ENCODE measurements around the gene ATXN1.
"Not testable (repeated sequence)": the region's sequence is repeated elsewhere in the genome, so short reads cannot be mapped to it uniquely, and the experiment has no call there.

Gene ATXN1

DNA sequence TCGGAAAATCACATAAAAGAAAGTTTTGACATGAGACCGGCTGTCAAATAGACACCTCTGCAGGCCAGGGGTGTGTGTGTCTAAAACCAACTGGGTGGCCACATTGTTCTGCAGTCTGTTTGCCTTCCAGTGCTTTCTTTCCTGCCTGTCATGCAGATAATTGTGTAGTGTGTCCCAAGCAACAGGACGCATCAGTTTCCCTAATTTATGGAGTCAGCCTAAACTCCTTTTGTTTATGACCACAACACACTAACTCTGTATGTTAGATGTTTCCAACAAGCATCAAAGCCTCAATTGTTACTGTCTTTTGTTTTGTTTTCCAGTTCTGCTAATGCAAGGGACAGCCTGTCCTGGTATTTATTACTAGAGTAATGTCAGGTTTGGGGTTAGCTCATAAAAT, 205.7 kb downstream of the ATXN1 start:
- no peak for DNase-seq

DNA sequence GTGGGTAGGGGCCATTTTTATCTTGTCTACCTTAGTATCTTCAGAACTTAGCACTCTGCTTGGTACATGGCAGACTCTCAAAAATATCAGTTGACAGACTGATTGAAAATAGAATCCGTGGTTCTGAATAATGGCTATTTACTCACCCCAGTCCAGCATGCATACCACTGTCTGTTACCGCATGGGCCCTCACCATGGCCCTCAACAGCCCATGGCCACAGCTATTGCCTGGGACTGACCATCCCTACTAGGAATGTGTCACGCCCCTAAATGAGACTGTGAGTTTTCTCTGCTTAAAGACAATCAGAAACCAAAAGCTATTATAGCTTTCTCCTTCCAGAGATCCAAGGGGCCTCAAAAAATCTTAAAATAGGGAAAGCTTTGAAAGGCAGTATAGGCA, 207.7 kb downstream of the ATXN1 start:
- no peak for DNase-seq

DNA sequence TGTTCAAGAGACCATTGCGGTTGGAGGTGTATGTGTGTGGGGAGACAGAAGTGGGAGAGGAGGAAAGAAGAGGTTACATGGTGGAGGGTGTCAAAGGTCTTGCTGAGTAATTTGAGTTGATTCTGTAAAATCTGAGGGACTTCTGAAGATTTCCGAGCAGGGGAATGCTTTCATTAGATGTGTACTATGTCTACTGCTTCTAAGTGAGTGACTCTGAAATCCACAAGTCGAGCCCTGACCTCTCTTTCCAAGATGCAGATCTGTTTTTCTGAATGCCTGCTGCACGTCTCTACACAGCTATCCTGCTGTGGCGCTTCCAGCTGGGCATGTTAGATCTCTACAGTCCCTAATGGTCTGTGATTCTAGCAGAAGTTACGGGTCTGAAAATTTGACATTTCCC, 209.8 kb downstream of the ATXN1 start:
- no peak for DNase-seq

DNA sequence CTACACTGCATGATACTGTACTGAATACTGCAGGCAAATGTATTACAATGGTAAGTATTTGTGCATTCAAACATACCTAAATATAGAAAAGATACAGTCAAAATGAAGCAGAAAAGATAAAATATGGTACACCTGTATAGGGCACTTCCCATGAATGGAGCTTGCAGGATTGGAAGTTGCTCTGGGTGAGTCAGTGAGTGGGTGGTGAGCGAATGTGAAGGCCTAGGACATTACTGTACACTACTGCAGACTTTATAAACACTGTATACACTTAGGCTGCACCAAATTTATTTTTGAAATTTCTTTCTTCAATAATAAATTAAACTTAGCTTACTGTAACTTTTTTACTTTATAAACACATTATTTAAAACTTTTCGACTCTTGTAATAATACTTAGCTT, 213.1 kb downstream of the ATXN1 start:
- DNase-seq, result no peak

DNA sequence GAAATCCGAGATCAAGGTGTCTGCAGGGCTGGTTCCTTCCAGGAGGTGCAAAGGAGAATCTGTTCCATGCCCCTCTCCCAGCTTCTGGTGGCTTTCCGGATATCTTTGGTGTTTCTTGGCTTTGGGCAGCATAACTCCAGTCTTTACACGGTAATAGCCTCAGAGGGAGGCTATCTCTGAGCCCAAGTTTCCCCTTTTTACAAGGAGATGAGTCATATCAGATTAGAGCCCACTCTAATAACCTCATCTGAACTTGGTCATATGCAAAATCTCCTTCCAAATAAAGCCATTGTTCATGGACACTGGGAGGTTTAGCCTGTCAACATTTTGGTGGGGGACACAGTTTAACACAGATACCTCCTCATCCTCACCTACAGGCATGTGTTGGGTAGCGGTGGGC, 213.7 kb downstream of the ATXN1 start:
- no peak for DNase-seq

DNA sequence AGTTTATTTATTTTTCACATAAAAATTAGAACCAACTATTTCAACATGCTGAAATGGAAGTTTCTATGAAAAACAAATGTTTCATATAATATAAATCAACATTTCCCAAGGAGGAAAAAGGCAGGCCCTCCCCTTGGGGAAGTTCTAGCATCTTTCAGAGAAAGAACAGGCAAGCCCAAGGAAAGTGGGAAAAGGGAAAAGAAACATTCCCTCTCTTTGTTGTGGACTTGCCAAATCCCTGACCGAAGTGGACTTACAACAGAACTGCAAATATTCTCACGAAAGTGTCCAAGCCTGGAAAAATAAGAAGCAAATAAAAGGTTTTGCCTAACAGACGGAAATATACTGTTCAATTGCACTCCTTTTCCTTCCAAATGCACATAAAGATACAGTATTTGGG, 214.4 kb downstream of the ATXN1 start:
- no peak for DNase-seq

DNA sequence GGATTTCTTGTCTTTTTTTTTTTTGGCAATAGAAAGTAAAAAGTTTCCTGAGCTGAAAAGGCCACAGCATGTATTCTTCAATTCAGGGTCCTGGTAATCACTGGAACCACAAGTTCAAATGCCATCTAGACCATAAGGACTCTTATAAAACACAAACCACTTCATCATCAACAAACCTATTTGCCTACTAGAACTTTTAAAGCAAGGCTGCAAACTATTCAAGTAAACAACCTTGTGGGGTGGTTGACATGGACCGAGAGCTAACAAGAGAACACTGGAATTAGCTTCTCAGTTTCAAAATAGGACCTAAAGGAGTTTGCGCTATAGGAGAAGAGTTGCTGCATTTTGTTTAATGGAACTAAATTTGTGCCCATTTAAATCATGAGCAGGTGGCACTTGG, 215.9 kb downstream of the ATXN1 start:
- no peak for DNase-seq

DNA sequence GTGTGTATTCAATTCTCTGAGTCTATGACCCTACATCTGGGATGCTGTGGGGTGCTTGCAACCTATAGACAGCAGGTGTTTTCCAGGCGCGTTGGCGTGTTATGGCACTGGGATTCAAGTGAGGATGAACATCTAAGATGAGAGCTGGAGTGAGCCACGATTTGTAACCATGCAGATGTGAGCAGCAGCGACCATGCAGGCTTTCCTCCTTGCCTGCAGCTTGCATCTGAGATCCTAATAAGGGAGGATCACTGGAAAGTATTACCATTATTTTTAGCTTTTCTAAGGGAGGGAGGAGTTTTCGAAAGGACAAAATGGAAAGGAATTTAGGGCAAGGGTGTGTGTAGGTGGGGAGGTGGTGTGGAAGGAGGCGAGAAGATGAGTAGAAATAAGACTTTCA, 216.7 kb downstream of the ATXN1 start:
- DNase-seq, result no peak

DNA sequence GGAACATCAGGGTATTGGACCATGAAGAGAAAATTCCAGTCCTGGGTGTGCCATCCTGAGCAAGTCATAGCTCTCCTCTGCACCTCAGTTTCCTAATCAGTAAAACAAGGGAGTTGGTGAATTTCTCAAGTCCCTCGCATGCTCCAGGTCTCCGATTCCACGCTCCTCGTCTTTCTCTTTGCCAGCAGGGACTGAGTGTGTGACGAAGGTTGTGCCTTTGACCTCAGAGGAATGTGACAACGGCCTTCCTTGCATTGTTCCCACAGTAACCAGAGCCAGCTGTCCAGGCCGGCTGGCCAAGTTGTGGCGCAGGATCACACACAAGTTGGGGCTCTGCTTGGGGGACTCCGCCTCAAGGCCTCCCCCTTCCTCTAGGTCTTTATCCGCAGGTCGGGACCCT, 217.3 kb downstream of the ATXN1 start:
- DNase-seq, result no peak

DNA sequence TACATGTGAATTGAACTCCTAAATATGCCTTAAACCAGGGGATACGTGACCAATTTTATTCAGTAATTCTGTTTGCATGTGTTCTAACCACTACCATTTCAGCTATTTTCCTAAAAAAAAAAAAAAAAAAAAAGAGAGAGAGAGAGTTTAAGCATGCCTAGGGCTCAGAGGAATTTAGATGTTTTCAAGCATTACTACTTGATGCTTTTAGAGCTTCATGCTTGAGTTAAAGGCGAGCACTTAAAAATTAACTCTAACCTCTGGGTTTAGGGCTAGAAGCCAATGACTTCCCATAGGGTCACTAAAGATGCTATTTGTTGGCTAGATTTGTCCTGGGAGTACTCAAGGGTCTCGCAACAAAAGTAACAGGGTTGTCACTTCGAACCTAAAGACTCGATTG, 217.7 kb downstream of the ATXN1 start:
- no peak for DNase-seq

DNA sequence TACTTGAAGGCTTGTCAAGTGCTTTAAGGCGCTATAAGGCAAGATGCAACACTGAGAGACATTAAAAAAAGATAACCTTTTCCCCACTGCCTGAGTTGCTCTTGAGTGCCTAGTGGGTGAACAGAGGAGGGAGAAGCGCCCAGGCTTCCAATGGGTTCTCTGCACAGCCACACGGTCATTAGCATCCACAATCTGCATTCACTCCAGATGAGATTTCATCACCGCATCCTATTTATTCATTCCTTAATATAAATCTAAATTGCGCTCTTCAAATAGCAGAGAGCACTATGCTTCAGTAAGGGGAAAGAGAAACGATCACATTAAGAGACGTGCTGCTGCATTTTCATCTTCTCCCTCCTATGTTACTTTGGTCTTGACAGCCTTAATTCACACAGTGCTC, 219.2 kb downstream of the ATXN1 start:
- DNase-seq, result no peak

DNA sequence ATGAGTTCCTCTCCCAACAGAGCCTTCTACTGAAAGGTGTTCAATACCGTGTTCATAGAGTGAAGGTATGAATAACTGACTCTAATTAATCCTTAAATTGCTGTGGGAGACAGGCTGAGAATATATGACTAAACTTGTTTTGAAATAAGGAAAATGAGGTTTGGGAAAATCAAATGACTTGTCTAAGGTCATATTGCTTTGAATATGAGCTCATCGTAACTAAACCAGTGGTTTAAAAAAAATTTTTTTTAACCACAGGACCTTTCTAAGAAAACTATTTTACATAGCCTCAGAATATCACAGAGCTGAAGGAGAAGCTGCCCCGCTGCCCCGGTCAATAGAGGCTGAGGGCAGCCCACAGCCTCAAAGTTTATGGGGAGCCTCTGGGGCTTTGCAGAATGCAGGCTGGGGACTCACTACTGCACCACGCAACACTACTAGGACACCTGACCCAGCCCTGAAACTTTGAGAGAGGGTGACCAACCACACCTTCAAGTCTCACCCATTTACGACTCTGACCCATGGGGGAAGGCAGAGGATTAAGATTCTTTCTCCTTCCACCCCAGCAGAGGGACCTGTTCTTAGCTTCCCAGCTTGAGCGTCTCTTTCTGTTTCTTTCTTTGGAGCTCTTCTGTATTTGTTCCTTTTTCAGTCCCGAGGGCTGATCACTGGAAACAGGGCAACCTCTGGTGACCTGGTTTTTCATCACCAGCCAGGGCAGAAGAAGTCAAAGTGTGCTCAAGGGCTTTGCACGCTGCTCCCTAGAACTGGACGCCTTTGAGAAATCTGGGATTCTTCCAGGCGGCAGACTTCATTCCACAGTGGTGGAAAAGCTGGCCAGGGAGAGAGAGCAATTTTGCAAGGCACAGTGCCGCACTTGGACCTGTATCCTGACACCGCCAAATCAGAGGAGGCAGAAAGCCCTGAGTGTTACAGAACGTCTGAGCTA, 220.2 kb downstream of the ATXN1 start:
- DNase-seq, result no peak

DNA sequence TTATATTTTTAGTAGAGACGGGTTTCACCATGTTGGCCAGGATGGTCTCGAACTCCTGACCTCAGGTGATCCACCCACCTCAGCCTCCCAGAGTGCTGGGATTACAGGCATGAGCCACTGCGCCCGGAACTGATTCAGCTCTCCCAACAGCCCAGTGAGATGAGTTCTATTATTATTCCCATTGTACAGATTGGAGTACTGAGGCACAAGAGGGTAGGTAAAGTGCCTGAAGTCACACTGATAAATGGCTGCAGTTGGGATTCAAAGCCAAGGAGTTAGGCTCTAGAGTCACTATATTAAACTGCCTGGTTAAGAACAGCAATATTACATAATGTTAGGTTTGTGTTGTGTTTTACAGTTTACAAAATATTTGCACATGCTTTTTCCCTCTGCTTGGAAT, 220.9 kb downstream of the ATXN1 start:
- DNase-seq, result not testable (repeated sequence)

DNA sequence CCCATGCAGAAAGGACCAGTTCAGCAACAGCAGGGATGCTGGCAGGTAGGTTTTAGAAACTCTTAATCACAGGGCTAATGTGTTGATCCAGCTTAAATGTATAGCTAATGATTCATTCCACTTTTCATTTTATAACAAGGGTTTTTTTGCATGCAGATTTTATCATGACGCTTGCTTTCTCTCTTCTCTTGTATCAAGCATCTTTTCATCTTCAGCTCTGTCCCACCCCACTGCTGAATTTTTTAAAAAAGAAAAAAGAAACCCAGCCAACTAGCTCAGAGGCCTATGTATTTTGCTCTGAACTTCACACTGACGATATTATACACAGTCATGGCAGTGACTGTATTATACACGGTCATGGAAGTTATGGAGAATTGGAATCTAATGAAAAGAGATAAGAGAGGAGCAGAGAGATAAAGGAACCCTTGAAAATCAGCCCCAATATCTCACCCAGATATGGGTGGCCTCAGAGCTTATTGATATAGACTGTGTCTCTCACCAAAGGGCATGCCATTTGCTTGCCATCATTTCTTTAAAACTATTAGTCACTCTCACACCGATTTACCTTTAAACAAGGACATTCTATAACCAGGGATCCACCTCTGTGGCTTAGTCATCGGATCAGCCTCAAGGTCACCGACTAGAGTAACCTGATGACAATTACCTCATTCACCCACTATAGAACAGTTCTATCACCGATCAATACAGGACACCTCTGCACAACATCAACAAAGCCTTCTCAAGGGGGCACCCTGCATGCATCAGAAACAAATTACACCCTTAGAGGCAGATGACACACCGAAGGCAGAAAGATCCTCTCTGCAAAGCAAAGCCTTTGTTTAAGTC, 222.0 kb downstream of the ATXN1 start:
- DNase-seq, result no peak

DNA sequence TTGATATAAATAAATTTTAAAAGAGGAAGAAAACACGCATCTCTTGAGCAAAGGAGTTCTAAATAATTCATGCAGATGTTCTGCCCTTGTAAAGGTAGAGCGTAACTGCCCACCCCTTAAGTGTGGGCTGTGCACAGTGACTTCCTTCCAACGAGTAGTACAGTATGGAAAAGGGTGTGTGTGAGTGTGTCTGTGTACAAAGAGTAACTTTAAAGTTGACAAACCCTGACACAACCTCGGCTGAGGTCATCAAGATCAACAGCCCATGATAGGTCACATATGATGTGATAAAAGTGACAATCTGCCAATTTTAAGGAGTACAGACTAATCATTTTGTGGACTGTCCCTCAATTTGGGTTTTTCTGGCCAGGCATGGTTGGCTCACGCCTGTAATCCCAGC, 225.7 kb downstream of the ATXN1 start:
- no peak for DNase-seq

DNA sequence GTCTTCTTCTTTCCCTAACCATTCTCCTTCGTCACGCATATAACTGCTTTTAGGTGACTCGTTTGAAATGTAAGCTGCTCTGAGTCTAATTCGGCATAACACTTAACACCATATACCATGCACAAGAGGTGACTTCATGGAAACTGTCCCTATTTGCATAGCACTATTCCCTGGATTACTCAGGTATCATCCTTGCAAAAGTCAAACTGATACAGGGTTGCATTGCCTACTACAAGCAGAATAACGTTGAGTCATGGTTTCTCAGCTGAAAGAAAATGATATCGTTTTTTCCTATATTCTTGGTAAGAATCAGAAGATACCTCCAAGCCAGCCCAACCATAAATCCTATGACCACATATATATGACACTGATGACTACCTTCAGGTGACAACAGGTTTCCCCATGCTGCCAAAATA, 227.5 kb downstream of the ATXN1 start:
- no peak for DNase-seq

DNA sequence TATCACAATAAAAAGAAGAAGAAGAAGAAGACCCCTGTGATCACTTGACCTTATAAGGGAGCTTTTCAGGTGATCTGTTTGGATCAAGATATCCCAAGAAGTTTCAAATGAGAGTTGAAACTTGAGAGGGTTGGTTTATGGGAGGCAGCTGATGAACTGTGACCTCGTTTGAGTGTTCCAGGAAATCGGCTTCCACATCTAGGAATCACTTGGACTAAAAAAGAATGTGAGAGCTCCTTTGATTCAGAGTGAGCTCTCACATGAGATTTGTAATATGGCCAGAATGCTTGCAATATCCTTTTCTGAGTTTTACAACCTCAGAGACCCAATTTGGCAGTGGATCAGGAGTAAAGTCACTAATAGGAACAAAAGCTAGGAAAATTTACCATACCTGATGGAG, 228.1 kb downstream of the ATXN1 start:
- DNase-seq, result no peak

DNA sequence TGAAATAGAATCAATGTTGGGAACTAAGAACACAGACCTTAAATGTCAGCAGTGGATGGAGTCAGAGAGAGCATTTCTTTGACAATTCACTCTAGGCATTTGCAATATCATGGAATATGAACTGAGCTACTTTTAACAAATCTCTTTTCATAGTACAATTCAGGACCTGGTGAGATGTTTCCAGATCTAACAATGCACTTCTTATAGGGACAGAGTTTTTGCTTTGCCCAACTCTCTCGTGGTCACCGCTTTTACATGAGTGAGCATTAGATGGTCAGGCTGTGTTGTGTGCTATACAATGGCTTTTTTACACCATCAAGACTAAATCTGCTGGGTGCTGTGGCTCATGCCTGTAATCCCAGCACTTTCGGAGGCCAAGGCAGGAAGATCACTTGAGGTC, 233.6 kb downstream of the ATXN1 start:
- DNase-seq, result no peak

DNA sequence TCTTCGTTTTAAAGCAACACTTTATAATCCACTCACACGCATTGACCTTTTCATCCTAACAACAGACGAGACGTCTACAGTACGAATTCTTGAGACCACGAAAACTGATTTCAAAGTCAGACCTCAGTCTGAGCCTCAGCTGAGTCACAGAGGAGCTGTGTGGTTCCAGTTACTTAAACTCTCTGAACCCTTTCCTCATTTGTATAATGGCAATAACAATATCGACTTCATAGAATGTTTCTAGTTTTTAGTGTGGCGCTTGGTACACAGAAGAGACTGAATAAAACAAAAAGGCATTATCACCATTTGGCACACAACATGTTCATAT, 236.9 kb downstream of the ATXN1 start:
- no peak for DNase-seq

DNA sequence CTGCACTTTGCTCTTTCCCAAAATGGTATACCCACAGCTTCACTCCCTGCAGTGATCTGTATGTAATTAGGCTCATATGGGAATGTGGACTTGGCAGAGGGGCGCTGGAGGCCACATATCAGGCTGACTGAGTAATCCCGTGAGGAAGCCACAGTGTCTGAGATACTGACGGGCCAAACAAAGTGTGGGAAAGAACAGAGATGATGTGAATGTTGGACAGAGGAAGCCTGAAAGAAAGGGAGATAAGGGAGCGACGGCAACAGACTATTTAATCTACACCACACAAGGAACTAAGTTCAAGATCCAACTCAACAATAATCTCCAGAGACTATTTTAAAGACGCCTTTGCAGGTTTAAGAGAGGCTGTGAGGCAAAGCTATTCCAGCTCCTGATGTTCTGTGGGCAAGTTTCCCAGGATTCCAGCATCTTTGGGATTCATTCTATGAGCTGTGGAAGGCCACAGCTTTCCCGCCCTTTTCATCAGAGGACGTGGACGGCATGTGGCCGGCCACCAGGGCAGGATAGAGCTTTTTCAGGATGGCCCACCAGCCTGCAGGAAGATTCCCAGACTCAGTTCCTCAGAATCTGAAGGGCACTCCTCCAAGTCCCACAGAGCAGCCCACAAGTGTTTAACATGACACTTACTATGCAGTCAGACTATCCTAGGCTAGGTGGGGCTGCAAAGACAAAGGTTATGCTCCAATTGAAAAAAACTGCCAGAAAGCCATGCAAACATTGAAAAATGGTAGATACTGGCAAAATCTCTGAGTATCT, 237.5 kb downstream of the ATXN1 start:
- DNase-seq, result no peak

DNA sequence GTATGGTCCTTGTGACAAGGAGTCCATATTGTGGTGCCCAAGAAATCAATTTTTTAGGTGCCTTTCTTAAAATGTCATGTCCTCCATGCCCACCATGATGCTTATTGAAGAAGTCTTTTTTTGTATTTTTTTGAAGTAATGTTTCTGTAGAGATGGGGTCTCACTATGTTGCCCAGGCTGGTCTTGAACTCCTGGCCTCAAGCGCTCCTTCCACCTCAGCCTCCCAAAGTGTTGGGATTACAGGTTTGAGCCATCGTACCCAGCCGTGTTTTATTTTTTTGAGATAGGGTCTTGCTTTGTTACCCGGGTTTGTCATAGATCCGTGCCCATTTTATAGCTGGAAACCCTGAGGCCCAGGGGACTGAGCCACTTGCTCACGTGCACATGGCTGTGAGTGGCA, 238.3 kb downstream of the ATXN1 start:
- no peak for DNase-seq

DNA sequence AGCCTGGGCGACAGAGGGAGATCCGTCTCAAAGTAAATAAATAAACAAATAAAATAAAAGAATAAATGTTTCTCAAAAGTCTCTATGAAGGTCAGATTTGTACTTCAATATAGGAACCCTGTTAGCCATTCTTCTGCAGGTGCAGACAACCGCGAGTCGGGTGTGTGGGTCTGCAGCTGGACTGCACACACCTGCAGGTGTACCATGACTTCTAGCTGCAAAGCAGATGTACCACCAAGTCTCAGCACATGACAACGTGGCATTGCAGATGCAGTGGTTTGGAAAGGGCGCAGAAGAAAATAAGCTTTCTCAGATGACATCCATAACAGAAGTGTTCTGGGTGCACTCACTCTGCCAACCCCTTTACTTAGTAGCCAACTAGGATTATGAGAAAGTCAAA, 239.7 kb downstream of the ATXN1 start:
- no peak for DNase-seq
